ENCODE results near the gene DCTN4.
"Not testable (repeated sequence)": the region's sequence is repeated elsewhere in the genome, so short reads cannot be mapped to it uniquely, and the experiment has no call there.

DCTN4 gene

GRCh38 chr5:150778088-150778516 is 19.3 kb upstream of the DCTN4 start:
- FAIRE-seq: no peak

DNA sequence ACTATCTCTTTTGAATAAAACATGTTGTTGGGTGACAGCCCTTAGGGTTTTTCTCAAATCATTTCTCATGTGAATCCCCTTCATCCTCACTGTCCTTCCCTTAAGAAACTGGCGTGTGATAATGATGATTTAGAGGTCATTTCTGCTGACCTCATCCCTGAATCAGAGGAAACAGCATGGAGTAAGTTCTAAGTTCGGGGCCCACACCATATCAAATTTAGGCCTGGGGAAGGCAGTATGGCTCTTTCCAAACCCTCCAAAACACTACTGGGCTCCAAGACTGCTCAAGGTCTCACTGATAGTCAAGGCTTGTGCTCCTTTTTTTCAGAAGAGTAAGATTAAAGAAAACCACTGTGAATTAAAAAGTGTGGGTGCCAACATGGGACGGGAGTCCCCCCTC is 18.9 kb upstream of the DCTN4 start:
- no peak for FAIRE-seq

DNA sequence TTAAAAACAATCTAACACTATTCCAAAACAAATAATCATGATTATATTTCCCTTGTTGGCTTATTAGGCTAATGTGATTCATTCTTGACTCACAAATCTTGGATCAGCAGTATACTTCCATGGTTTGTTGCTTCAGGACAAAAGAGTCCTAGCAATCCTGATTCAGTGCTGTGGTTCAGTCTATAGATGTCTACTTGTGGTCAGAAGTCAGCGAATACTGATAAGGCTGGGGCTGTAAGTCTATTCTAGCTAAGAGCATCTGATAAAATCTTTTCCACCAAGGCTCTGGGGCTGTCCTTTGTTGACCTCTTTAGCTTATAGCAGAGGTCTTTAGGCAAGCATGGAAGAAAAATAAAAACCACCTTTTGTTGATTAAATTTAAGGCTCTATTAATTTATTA is 15.3 kb upstream of the DCTN4 start:
- FAIRE-seq: no peak

DNA sequence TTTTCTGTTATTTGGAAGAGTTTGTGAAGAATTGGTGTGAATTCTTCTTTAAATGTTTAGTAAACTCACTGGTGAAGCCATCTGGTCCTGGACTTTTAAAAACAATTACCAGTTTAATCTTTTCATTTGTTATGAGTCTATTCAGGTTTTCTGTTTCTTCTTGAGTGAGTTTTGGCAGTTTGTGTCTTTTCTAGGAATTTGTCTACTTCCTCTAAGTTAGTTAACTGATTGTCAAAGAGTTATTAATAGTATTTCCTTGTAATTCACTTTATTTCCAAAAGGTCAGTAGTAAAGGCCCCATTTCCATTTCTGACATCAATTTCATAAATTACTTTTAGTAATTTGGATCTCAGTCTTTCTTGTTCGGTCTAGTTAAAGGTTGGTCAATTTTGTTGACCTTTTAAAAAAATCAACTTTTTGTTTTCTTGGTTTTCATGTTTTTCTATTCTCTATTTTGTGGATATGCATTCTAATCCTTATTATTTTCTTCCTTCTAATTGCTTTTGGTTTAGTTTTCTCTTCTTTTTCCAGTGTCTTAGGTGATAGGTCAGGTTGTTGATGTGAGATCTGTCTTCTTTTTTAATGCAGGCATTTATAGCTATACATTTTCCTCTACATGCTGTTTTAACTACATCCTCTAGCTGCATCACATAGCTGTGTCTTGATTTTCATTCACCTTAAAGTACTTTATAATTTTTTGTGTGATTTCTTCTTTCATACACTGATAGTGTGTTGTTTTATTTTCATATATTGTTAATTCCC is 12.4 kb upstream of the DCTN4 start:
- no peak for FAIRE-seq

DNA sequence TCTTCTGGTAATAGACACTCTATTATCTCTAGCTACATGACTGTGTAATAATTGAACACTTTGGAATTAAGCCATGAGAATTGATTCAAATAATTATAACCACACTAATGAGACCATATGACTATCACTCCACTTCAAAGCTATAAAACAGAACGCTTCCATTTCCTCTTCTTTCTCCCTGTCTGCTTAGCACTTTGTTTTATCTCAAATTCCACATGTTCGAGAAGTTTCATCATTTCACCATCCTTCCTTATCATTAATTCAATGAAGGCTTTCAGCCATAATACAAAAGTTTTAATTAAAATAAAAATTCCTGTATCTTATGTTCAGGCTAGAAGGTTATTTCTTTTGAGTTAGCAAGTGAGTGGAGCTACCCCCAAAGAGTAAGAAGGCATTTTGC is 7.4 kb upstream of the DCTN4 start:
- no peak for FAIRE-seq

DNA sequence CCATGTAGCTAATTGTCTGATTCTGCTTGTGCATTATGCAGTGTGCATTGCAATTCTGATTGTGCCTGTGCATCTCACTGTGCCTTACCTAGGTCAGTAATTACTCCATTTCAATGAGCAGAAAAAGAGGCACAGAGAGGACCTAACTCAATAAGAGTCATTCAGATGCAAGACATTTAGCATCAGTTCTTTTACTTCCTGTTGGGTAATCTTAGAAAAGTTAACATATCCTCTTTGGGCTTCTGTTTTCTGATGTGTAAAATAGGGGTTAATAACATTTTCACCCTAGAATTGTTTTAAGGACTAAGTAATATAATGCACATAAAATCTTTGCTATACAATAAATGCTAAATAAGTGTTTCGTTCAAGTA is 7.0 kb upstream of the DCTN4 start:
- FAIRE-seq: no peak

DNA sequence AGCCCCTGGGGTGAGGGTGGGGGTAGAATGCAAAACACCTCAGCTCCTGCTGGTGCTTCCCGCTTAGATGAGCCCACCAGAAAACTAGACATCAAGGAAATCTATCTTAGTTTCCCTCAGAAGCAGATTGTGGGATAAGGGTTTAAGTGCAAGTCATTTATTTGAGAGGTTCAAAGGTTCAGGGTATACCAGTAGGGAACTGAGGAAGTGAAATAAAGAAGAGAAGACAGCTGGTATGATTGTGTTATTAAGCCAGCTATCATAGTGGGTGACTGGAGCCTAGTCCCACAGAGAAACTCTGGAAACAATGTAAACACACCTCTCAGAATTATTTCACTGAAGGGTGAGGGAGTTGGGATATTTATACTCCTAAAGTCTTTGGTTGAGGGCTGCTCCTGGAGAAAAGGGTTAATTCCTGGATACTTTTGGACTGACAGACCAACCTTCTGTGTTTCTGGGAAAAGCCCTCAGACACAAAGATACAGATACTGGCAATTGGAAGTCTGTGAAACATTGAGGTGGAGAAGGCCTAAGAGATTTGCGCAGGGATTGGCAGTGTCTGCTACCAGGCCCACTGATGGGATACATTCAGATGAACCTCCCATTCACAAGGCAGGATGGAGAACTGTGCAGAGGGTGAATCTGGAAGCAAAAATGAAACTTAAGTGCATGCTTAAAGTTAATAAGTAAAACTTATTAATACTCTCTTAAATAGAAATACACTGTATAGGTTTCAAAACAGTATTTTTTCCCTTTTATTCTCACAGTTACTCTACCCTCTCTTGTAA is 6.4 kb upstream of the DCTN4 start:
- FAIRE-seq: no peak

- no peak for FAIRE-seq
These were observed 5.7 kb upstream of the DCTN4 start for GRCh38 chr5:150764530-150764929.

GRCh38 chr5:150763023-150763769 is 4.4 kb upstream of the DCTN4 start:
- no peak for FAIRE-seq

DNA sequence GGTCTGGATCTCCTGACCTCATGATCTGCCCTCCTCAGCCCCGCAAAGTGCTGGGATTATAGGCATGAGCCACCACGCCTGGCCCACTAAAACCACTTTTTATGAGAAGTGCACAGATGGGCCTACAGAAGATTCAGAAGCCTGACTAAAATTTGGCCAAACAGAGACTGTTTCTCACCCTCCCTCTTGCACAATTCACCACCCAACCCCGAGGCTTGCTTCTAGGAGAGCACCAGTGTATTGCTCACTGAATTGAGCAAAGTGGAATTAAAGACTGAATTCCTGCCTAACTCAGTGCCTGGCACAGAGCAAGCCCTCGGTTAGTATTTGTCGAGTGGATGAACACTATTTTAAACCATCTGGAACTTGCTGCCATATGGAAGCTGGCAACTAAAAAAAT is 3.4 kb upstream of the DCTN4 start:
- no peak for FAIRE-seq

DNA sequence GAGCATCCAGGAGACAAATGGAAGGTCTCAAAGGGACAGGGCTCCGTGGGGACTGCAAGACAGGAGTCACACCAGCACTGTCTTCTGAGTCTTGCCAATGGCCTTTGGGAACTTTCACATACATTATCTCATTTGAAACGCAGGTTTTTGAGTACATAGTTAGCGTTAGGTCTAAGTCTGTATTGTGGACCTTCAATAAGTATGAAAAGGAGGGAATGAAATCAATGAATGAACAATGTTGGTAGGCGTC is 442 bp upstream of the DCTN4 start:
- FAIRE-seq: no peak

GRCh38 chr5:150758203-150758530 is 650 bp downstream of the DCTN4 start:
- FAIRE-seq: no peak

- FAIRE-seq: no peak
These were observed 1.6 kb downstream of the DCTN4 start for GRCh38 chr5:150757087-150757649.

- no peak for FAIRE-seq
These were observed 5.0 kb downstream of the DCTN4 start for GRCh38 chr5:150753863-150754262.

- no peak for FAIRE-seq
These were observed 5.4 kb downstream of the DCTN4 start for GRCh38 chr5:150753463-150753862.

DNA sequence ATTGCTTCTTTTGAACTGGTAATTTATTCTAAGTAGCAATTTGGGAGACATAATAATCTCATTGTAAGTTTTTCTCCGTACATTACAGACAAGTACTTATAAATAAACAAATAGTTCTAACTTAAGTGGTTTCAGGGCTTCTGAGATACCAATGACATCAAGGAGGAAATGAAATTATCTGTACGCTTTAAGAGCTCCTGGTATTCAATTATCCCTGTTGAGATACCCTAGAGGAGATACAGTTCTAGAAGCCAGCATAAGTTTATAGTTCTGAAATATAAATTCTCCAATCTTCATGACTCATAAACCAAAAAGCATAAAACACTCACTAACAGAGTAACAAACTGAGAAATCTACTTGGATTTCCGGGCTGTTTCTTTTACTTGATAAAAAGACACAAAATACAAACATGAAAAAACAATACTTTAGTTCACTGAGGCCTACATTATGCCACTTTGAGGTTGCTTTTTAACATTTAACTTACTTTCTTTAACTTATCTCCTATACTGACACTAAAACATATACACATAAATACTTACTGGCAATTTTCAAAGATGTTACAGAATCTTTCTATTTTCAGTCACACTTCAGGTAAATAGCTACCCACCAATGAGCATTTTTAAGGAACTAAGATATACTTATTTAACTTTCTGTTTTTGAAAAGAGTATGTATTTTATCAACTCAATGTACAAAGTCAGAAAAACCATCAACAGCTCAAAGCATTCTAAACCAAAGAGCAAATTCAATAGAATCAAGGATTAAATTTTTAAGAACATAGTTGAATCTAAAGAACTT is 7.5 kb downstream of the DCTN4 start:
- FAIRE-seq: no peak

DNA sequence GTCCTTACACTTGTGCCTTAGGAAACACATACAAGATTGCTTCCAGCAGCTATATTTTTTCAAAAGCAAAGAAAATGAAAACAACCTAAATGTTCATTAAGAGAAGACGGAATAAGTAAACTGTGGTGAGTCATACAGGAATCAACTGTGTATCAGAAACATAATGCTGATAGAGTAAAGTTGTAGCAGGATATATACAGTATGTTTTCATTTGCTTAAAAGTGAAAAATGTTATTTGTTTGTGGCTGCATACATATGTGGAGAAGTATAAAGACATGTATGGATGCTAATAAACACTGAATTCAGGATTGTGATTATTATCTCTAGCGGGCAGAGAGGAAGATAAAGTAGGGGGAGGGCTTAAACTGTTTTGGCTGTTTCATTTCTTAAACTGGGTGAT is 8.3 kb downstream of the DCTN4 start:
- no peak for FAIRE-seq

DNA sequence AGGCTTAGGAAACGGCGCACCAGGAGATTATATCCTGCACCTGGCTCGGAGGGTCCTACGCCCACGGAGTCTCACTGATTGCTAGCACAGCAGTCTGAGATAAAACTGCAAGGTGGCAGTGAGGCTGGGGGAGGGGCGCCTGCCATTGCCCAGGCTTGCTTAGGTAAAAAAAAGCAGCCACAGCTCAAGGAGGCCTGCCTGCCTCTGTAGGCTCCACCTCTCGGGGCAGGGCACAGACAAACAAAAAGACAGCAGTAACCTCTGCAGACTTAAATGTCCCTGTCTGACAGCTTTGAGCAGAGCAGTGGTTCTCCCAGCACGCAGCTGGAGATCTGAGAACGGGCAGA is 15.7 kb downstream of the DCTN4 start:
- not testable (repeated sequence) for FAIRE-seq

- not testable (repeated sequence) for FAIRE-seq
These were observed 16.2 kb downstream of the DCTN4 start for GRCh38 chr5:150742455-150743141.

DNA sequence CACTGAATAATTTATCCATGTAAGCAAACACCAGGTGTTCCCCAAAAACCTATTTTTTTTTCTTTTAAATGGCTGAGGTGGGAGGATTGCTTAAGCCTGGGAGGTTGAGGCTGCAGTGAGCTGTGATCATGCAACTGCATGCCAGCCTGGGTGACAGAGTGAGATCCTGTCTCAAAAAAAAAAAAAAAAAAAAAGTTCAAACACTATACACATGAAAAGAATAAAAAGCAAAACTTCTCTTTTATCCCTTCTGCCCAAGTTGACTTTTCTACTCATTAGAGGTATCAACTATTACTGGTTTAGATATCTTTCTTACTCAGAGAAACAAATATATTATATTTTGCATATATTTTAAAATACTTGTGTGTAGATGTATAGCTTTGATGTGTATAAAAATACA is 17.8 kb downstream of the DCTN4 start:
- FAIRE-seq: no peak

DNA sequence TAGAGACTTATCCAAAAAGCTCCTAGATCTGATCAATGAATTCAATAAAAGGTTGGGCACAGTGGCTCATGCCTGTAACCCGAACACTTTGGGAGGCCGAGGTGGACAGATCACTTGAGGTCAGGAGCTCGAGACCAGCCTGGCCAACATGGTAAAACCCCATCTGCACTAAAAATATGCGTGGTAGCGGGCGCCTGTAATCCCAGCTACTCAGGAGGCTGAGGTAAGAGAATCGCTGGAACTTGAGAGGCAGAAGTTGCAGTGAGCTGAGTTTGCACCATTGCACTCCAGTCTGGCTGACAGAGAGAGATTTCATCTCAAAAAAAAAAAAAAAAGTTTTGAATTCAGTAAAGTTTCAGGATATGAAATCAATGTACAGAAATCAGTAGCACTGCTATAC is 20.0 kb downstream of the DCTN4 start:
- no peak for FAIRE-seq

- FAIRE-seq: no peak
These were observed 24.0 kb downstream of the DCTN4 start for GRCh38 chr5:150734579-150735384.
